ENCODE measurements around the gene MILR1.
"Not testable (repeated sequence)": the region's sequence is repeated elsewhere in the genome, so short reads cannot be mapped to it uniquely, and the experiment has no call there.

The MILR1 gene

GRCh38 chr17:64448665-64449512 is at the start of gene MILR1:
TSS of gene MILR1 (plus strand) at chr17:64449115. CDS start at chr17:64449169, 54 bp downstream.
- FAIRE-seq, result no peak
- DNase-seq (ENCODE audit: low spot score), result no peak

GRCh38 chr17:64399767-64400156 is 49.2 kb upstream of the MILR1 start:
- DNase-seq (ENCODE audit: low spot score) (no peak), FAIRE-seq (no peak)

- FAIRE-seq (no peak), DNase-seq (ENCODE audit: low spot score) (no peak)
Measured at GRCh38 chr17:64400642-64401041, 48.3 kb upstream of the MILR1 start.

GRCh38 chr17:64401244-64401860 is 47.6 kb upstream of the MILR1 start:
- DNase-seq (ENCODE audit: low spot score) (no peak), FAIRE-seq (no peak)

GRCh38 chr17:64401941-64402340 is 47.0 kb upstream of the MILR1 start:
- no peak for FAIRE-seq
- DNase-seq (ENCODE audit: low spot score), result no peak

- FAIRE-seq (no peak), DNase-seq (ENCODE audit: low spot score) (no peak)
Measured at GRCh38 chr17:64402469-64402868, 46.4 kb upstream of the MILR1 start.

- DNase-seq (ENCODE audit: low spot score), result no peak
- no peak for FAIRE-seq
Measured at GRCh38 chr17:64403881-64404460, 44.9 kb upstream of the MILR1 start.

- FAIRE-seq, result no peak
- no peak for DNase-seq (ENCODE audit: low spot score)
Measured at GRCh38 chr17:64406321-64407200, 42.4 kb upstream of the MILR1 start.

- DNase-seq (ENCODE audit: low spot score) (no peak), FAIRE-seq (no peak)
Measured at GRCh38 chr17:64410750-64411490, 38.0 kb upstream of the MILR1 start.

- FAIRE-seq (no peak), DNase-seq (ENCODE audit: low spot score) (no peak)
Measured at GRCh38 chr17:64411999-64412771, 36.7 kb upstream of the MILR1 start.

GRCh38 chr17:64412944-64413381 is 36.0 kb upstream of the MILR1 start:
- FAIRE-seq, result no peak
- no peak for DNase-seq (ENCODE audit: low spot score)

GRCh38 chr17:64413513-64413912 is 35.4 kb upstream of the MILR1 start:
- FAIRE-seq (no peak), DNase-seq (ENCODE audit: low spot score) (no peak)

- FAIRE-seq, result no peak
Measured at GRCh38 chr17:64418506-64419339, 30.2 kb upstream of the MILR1 start.

GRCh38 chr17:64420143-64420670 is 28.7 kb upstream of the MILR1 start:
- DNase-seq (ENCODE audit: low spot score) (peak; percentile 72), FAIRE-seq (no peak)

More at GRCh38 chr17:64418506-64419339, 30.2 kb upstream of the MILR1 start:
- DNase-seq (ENCODE audit: low spot score), result peak; percentile 54

GRCh38 chr17:64422121-64422520 is 26.8 kb upstream of the MILR1 start:
- DNase-seq (ENCODE audit: low spot score); FAIRE-seq: not testable (repeated sequence)

GRCh38 chr17:64423881-64424280 is 25.0 kb upstream of the MILR1 start:
- DNase-seq (ENCODE audit: low spot score) (no peak), FAIRE-seq (no peak)

GRCh38 chr17:64424324-64424849 is 24.5 kb upstream of the MILR1 start:
- FAIRE-seq (no peak), DNase-seq (ENCODE audit: low spot score) (no peak)

- FAIRE-seq (no peak), DNase-seq (ENCODE audit: low spot score) (no peak)
Measured at GRCh38 chr17:64425191-64425590, 23.7 kb upstream of the MILR1 start.
